MCF 10A (cell line): ENCODE measurements around the gene CST3. TPM values are rescaled to one million over a fixed set of nuclear protein-coding genes. Genes with fewer than 3 reads are reported as not detected.
"Not testable (repeated sequence)": the region's sequence is repeated elsewhere in the genome, so short reads cannot be mapped to it uniquely, and the experiment has no call there.

Experiments used
- BruUV-seq: library from RNA; stranded (reverse); fragments of 400-500 nt; replicated peaks from 2 replicates; lab custom pipeline; 2021; lab: Mats Ljungman, UMichigan
- CTCF ChIA-PET: fragments of 300-600 bp; sonication (Branson Sonifier 250); formaldehyde crosslinking; extraction: SDS; loops from one replicate; lab custom pipeline; 2021; ENCODE audit warnings: antibody characterized with exemption, inconsistent platforms; lab: Yijun Ruan, JAX
- POLR2A ChIA-PET: fragments of 300-600, 350-650 bp; sonication (Branson Sonifier 250); formaldehyde crosslinking; extraction: SDS; loops from one replicate; lab custom pipeline; 2020; ENCODE audit warnings: antibody characterized with exemption, inconsistent platforms; lab: Yijun Ruan, JAX
- DNase-seq: peaks from one replicate; pipeline ENCODE4 v3.0.0-alpha.2; 2018; ENCODE audit not compliant: unreplicated experiment
- H3K27ac Mint-ChIP-seq: one replicate; pipeline ENCODE4 v1.8.0; 2022; ENCODE audit warnings: mild to moderate bottlenecking, low read depth, mixed read lengths; ENCODE audit not compliant: unreplicated experiment
- H3K27me3 Mint-ChIP-seq: one replicate; pipeline ENCODE4 v1.8.0; 2022; ENCODE audit warnings: mixed read lengths; ENCODE audit not compliant: insufficient read depth, unreplicated experiment
- H3K36me3 Mint-ChIP-seq: one replicate; pipeline ENCODE4 v1.8.0; 2022; ENCODE audit warnings: mild to moderate bottlenecking, moderate library complexity, mixed read lengths; ENCODE audit not compliant: insufficient read depth, unreplicated experiment
- H3K4me1 Mint-ChIP-seq: one replicate; pipeline ENCODE4 v1.8.0; 2022; ENCODE audit warnings: mixed read lengths; ENCODE audit not compliant: insufficient read depth, unreplicated experiment
- H3K4me3 Mint-ChIP-seq: one replicate; pipeline ENCODE4 v1.8.0; 2022; ENCODE audit warnings: mild to moderate bottlenecking, moderate library complexity, mixed read lengths; ENCODE audit not compliant: unreplicated experiment
- H3K9me3 Mint-ChIP-seq: one replicate; pipeline ENCODE4 v1.8.0; 2022; ENCODE audit warnings: mixed read lengths; ENCODE audit not compliant: unreplicated experiment
- intact Hi-C: fragments of 100-400 bp; cut with micrococcal nuclease; formaldehyde crosslinking; loops from 2 replicates; pipeline ENCODE4 v1.14.1; 2022
- total RNA-seq: library from RNA; stranded (reverse); gene quantifications from 2 replicates; pipeline ENCODE4 v1.2.3, GENCODE V29; 2022
- TF ChIP-seq, protein P1 (sequence below): fragments of 200-600 bp; IDR thresholded peaks from one replicate; pipeline ENCODE4 v1.8.0; 2022; ENCODE audit warnings: antibody characterized with exemption, mild to moderate bottlenecking; ENCODE audit not compliant: unreplicated experiment

The CST3 gene
- total RNA-seq, 1 experiment from 2014 or later, result 303 TPM

DNA sequence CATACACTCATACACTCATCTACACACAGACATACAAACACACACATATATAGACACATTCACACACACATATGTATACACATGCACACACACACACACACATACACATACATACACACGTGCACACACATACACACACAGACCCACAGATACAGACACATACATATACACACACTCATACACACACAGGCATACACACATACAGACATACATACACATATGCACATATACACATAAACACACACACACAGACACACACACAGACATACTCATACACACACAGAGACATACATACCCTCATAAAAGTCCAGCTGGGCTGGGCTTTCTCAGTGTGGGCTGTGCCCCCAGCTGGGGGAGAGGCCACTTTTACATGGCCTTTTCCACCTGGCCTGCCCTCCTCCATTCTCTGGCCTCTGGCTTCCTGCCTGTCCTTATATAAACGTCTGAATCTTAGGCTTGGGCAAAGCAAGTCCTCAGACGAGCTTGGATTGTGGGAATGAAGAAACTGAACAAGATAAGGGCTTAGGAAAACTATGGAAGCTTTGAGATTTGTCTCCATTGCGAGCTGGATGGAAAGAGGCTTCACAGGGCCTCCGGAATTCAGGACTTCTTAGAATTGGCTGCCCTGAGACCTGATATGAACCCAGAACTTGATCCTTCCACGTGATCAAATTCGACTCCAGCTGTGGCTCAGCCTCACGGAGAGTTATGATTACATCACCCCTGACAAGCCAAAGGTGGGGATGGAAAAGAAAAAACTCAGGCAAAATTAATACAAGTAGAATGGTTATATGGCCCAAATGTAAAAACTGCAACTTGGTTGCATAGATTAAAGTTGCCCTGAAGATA, 22.5 kb upstream of the CST3 start:
- BruUV-seq, result no TSS peak
- POLR2A ChIA-PET, result interaction anchor here (0.7 to 1.4 kb wide), 2 partner anchors 23 to 37 kb away, joined by 3 to 4 read pairs; no protein-coding TSS in a partner anchor
- intact Hi-C loops, result loop anchor here (10.0 kb wide), 1 partner anchor 65 kb away; no protein-coding TSS in a partner anchor
- CTCF ChIA-PET, result interaction anchor here (0.6 to 0.7 kb wide), 4 partner anchors 38 to 1310 kb away, joined by 3 to 4 read pairs (median 3); partner anchors contain the start of gene CST9
- Mint-ChIP-seq H3K4me3 (no peak overlapping the region), H3K27ac (no peak overlapping the region), H3K36me3 (no peaks in the 10 kb centered on the region), H3K4me1 (no peaks in the 10 kb centered on the region), H3K9me3 (no peaks in the 10 kb centered on the region), H3K27me3 (no peaks in the 10 kb centered on the region)
- no peak for DNase-seq
- TF ChIP-seq, protein P1, sequence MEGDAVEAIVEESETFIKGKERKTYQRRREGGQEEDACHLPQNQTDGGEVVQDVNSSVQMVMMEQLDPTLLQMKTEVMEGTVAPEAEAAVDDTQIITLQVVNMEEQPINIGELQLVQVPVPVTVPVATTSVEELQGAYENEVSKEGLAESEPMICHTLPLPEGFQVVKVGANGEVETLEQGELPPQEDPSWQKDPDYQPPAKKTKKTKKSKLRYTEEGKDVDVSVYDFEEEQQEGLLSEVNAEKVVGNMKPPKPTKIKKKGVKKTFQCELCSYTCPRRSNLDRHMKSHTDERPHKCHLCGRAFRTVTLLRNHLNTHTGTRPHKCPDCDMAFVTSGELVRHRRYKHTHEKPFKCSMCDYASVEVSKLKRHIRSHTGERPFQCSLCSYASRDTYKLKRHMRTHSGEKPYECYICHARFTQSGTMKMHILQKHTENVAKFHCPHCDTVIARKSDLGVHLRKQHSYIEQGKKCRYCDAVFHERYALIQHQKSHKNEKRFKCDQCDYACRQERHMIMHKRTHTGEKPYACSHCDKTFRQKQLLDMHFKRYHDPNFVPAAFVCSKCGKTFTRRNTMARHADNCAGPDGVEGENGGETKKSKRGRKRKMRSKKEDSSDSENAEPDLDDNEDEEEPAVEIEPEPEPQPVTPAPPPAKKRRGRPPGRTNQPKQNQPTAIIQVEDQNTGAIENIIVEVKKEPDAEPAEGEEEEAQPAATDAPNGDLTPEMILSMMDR, result no peak

DNA sequence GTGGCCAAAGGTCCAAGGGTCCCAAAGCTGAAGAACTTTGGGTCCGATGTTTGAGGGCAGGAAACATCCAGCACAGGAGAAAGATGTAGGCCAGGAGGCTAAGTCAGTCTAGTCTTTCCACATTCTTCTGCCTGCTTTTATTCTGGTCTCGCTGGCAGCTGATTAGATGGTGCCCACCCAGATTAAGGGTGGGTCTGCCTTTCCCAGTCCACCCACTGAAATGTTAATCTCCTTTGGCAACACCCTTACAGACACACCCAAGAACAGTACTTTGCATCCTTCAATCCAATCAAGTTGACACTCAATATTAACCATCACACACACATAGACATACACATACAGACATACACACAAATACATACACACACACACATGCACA, 21.8 kb upstream of the CST3 start:
- H3K4me1 Mint-ChIP-seq, H3K9me3 Mint-ChIP-seq, H3K4me3 Mint-ChIP-seq, H3K27ac Mint-ChIP-seq, H3K36me3 Mint-ChIP-seq, DNase-seq, BruUV-seq, H3K27me3 Mint-ChIP-seq, intact Hi-C loops, CTCF ChIA-PET: not testable (repeated sequence)
- POLR2A ChIA-PET, result interaction anchor here (1.4 kb wide), 1 partner anchor 37 kb away, joined by 4 read pairs; no protein-coding TSS in a partner anchor

DNA sequence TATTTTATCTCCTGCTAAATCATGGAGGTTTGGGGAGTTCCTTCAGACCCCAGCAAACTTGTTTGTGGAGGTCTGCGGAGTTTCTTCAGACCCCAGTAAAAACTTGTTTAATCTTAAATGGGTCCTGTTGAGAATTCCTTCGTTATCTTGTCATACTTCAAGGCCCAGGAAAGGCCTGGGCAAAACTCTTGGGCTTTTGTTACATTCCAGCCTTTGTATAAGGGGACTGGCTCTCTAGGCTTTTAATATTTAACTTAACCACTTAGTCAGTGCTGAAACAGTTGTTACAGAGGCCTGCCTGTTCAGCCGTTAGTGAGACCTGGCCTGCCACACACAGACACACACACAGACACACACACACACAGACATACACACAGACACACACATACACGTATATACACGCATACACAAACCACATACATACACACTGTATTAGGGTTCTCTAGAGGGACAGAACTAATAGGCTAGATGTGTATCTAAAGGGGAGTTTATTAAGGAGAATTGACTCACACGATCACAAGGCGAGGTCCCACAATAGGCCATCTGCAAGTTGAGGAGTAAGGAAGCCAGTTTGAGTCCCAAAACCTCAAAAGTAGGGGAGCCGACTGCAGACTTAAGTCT, 21.3 kb upstream of the CST3 start:
- BruUV-seq, result no TSS peak
- no peaks in the 10 kb centered on the region for H3K4me1 Mint-ChIP-seq

DNA sequence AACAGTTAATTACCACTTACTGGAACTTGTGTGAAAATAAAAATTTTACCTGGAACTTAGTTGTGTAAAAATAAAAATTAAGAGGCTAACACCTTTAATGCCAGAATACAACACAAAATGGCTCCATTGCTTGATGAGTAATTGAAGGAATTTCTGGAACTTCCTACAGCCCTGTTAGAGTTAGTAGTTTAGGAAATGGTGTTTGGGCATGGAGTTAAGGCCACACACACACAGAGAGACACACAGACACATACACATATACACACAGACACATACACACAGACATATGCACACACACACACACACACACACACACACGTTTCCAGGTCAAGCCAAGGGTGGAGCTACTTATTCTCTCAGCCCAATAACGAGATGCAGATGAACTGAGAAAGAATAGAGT, 20.6 kb upstream of the CST3 start:
- Mint-ChIP-seq H3K4me3 (no peak overlapping the region), H3K27me3 (no peaks in the 10 kb centered on the region), H3K36me3 (no peaks in the 10 kb centered on the region), H3K4me1 (no peaks in the 10 kb centered on the region), H3K27ac (no peak overlapping the region), H3K9me3 (no peaks in the 10 kb centered on the region)
- BruUV-seq, result no TSS peak
- TF ChIP-seq, protein P1, result no peak
- intact Hi-C loops, result no loop called here
- POLR2A ChIA-PET, result no interaction called here
- CTCF ChIA-PET, result interaction anchor here (7.2 kb wide), 1 partner anchor 9 kb away, joined by 74 read pairs; no protein-coding TSS in a partner anchor
- DNase-seq, result no peak

More for the DNA sequence above, 21.3 kb upstream of the CST3 start:
- no peaks in the 10 kb centered on the region for H3K9me3 Mint-ChIP-seq
- CTCF ChIA-PET, result interaction anchor here (7.2 kb wide), 1 partner anchor 8 kb away, joined by 74 read pairs; no protein-coding TSS in a partner anchor
- no peaks in the 10 kb centered on the region for H3K36me3 Mint-ChIP-seq
- TF ChIP-seq, protein P1, result no peak
- POLR2A ChIA-PET, result no interaction called here
- no peaks in the 10 kb centered on the region for H3K27me3 Mint-ChIP-seq
- intact Hi-C loops, result no loop called here
- no peak overlapping the region for H3K4me3 Mint-ChIP-seq
- H3K27ac Mint-ChIP-seq, result no peak overlapping the region
- no peak for DNase-seq
